ENCODE results near the gene TRIM7. TPM values are rescaled to one million over a fixed set of nuclear protein-coding genes. Genes with fewer than 3 reads are reported as not detected.

Gene TRIM7
- total and polyA plus RNA-seq, 9 of the 15 experiments (the other 6 are each of a cell fraction or from before 2014, with no cell fraction given), result 2.6 to 14.9 (median 8.9) TPM

GRCh38 chr5:181223058-181223728 is 18.2 kb upstream of the TRIM7 start, which contains the start of gene TRIM41 (continued):
- TF ChIP-seq FOSL1 (tag; conservative IDR thresholded peaks at IDR 0.05) (peak; percentile 64), MAFG (tag; conservative IDR thresholded peaks at IDR 0.05) (no peak), ZNF316 (IDR thresholded peaks at IDR 0.05) (no peak), PTRF (tag; IDR thresholded peaks at IDR 0.05) (no peak), MYBL2 (IDR thresholded peaks at IDR 0.05; ENCODE audit: low read depth) (no peak), MYBL2 (CRISPR knock-in tag; IDR thresholded peaks at IDR 0.05; ENCODE audit: borderline replicate concordance) (no peak), TCFL5 (CRISPR knock-in tag; conservative IDR thresholded peaks at IDR 0.05) (no peak), OTX1 (CRISPR knock-in tag; IDR thresholded peaks at IDR 0.05) (0 out of 2 replicates have a peak, but pooled peaks have one; percentile 10), MECOM (CRISPR knock-in tag; IDR thresholded peaks at IDR 0.05) (no peak), HDAC1 (IDR thresholded peaks at IDR 0.05) (peak in 1 of 2 experiments; percentile 66; a peak in 2 of 4 replicates), ZNF668 (CRISPR knock-in tag; IDR thresholded peaks at IDR 0.05) (no peak), ZNF324 (CRISPR knock-in tag; IDR thresholded peaks at IDR 0.05) (peak; percentile 59; the same call in 1 of the 2 replicates), BDP1 (IDR thresholded peaks at IDR 0.05; ENCODE audit: insufficient read depth, insufficient read length) (no peak), RBM15 (IDR thresholded peaks at IDR 0.05; ENCODE audit: insufficient read depth, low read length) (no peak), DACH1 (IDR thresholded peaks at IDR 0.05; ENCODE audit: partially characterized antibody) (no peak), CBX3 (IDR thresholded peaks at IDR 0.05; ENCODE audit: borderline replicate concordance in 1 of 2, low read length in 2 of 2) (peak in 1 of 2 experiments; percentile 12; a peak in 1 of 3 replicates), ZNF584 (CRISPR knock-in tag; IDR thresholded peaks at IDR 0.05; ENCODE audit: low read depth) (no peak), TGIF2 (CRISPR knock-in tag; IDR thresholded peaks at IDR 0.05) (no peak), PHB2 (IDR thresholded peaks at IDR 0.05; ENCODE audit: low read depth) (no peak), TBL1XR1 (IDR thresholded peaks at IDR 0.05; ENCODE audit: low read length in 2 of 2) (peak in 1 of 2 experiments; percentile 23; a peak in 2 of 4 replicates), MCM3 (IDR thresholded peaks at IDR 0.05) (no peak), TAL1 (IDR thresholded peaks at IDR 0.05) (no peak), NUFIP1 (IDR thresholded peaks at IDR 0.05; ENCODE audit: partially characterized antibody) (no peak), ZNF655 (CRISPR knock-in tag; IDR thresholded peaks at IDR 0.05) (no peak), SNIP1 (IDR thresholded peaks at IDR 0.05; ENCODE audit: low read depth) (peak; percentile 99), MNT (conservative IDR thresholded peaks at IDR 0.05) (peak; percentile 77 to 93), SRSF7 (optimal IDR thresholded peaks at IDR 0.05; ENCODE audit: low read depth, low read length) (no peak), MTA2 (IDR thresholded peaks at IDR 0.05; ENCODE audit: low read depth) (no peak), PML (IDR thresholded peaks at IDR 0.05; ENCODE audit: low read length) (peak; percentile 80; the same call in 1 of the 2 replicates), SMARCC2 (IDR thresholded peaks at IDR 0.05; ENCODE audit: low read depth) (no peak)
